Activated CD4-positive, alpha-beta T cell treated with anti-CD3 and anti-CD28 coated beads, Interleukin-2, amount 50 U/mL, for 4 hours (primary cell): ENCODE results near the gene OR52B2.
"Not testable (repeated sequence)": the region's sequence is repeated elsewhere in the genome, so short reads cannot be mapped to it uniquely, and the experiment has no call there.

Experiments used
- DNase-seq, 2 experiments: peaks; one replicate each; pipeline ENCODE4 v3.0.0-alpha.2; 2020

The OR52B2 gene

GRCh38 chr11:6151117-6151516, 19.0 kb downstream of the OR52B2 start:
- no peak for DNase-seq

DNA sequence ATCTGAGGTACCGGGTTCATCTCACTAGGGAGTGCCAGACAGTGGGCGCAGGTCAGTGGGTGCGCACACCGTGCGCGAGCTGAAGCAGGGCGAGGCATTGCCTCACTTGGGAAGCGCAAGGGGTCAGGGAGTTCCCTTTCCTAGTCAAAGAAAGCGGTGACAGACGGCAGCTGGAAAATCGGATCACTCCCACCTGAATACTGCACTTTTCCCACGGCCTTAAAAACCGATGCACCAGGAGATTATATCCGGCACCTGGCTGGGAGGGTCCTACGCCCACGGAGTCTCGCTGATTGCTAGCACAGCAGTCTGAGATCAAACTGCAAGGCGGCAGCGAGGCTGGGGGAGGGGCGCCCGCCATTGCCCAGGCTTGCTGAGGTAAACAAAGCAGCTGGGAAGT, 26.4 kb downstream of the OR52B2 start:
- DNase-seq: not testable (repeated sequence)

GRCh38 chr11:6142936-6143335, 27.2 kb downstream of the OR52B2 start:
- DNase-seq: no peak

GRCh38 chr11:6135936-6136335, 34.2 kb downstream of the OR52B2 start:
- not testable (repeated sequence) for DNase-seq

DNA sequence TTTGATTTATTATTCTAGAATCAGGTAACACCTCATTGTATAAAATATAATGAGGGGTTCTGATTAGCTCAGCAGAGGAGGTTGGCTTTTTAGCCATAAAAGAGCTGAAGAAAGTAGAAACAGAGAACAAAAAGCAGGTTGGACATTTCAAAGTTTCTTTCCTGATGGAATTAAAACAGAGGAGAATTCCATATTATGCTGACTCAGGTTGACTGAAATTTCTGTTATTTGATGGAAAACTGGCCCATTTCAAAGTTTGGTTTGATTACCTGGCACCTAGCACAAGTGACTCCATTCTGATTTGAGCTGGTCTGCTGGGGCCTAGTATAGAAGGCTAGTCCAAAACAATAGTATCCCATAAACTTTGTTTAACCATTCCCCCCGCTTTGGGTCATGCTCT, 37.7 kb downstream of the OR52B2 start:
- DNase-seq: no peak

DNA sequence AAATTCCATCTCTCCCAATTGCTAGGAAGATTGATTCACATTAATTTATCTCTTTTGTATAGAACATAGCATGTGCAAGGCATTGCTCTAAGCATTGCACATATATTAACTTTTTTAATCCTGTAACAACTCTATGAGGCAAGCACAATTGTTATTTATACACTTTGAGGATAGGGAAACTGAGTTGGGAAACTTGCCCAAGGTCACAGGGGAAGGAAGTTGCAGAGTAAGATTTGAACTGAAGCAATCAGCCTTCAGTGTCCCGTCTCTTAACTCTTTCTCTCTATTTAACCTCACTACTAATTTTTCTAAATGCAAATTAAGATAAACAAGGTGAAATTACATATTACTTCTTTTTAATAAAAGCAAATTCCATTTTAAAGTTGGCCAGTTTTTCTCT, 40.5 kb downstream of the OR52B2 start:
- DNase-seq: no peak

- DNase-seq: no peak
Observed at GRCh38 chr11:6129011-6129410, 41.1 kb downstream of the OR52B2 start.

DNA sequence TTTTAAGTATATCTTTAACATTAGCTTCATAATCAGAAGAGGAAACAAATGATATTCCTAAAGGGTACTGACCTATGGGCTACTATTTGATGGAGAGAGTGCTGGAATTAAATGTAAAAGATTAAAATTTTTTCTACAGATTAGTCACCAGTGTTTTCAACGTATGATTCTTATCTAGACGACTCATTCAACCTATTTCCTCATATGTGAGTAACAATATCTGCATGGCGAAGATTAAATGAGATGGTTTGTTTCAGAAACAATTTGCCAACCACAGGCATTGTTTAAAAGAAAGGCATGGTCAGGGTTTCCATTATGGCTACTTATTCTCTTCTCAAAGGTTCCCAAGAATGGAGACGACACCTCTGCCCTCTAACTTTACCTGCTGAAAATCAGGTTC, 42.2 kb downstream of the OR52B2 start:
- DNase-seq: no peak

GRCh38 chr11:6124245-6124644, 45.9 kb downstream of the OR52B2 start:
- DNase-seq: no peak
